ENCODE results near the gene RAB33A. TPM values are rescaled to one million over a fixed set of nuclear protein-coding genes. Genes with fewer than 3 reads are reported as not detected.

The RAB33A gene
- total RNA-seq, 4 donors from 2014 or later: 0.38 TPM; not detected in 3

- Histone ChIP-seq H3K4me1 (peaks cover 0 to 44% (median 3%) of the 10 kb centered on the region in 3 donors), H3K9me3 (no peaks in the 10 kb centered on the region), H3K4me3 (peak overlapping the region; percentile 27 to 68 (median 44)), H3K27ac (peak overlapping the region in 2 of 4 donors; percentile 13 to 34), H3K27me3 (peaks cover 0 to 21% (median 0%) of the 10 kb centered on the region in 4 donors), H3K36me3 (no peaks in the 10 kb centered on the region)
- peak; percentile 3 for DNase-seq
- WGBS, 2 donors: 0 to 41% methylated on average over 4 to 6 of the region's 36 CpGs
- TF ChIP-seq, protein P1, sequence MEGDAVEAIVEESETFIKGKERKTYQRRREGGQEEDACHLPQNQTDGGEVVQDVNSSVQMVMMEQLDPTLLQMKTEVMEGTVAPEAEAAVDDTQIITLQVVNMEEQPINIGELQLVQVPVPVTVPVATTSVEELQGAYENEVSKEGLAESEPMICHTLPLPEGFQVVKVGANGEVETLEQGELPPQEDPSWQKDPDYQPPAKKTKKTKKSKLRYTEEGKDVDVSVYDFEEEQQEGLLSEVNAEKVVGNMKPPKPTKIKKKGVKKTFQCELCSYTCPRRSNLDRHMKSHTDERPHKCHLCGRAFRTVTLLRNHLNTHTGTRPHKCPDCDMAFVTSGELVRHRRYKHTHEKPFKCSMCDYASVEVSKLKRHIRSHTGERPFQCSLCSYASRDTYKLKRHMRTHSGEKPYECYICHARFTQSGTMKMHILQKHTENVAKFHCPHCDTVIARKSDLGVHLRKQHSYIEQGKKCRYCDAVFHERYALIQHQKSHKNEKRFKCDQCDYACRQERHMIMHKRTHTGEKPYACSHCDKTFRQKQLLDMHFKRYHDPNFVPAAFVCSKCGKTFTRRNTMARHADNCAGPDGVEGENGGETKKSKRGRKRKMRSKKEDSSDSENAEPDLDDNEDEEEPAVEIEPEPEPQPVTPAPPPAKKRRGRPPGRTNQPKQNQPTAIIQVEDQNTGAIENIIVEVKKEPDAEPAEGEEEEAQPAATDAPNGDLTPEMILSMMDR (IDR thresholded peaks at IDR 0.05): no peak
- no peak for TF ChIP-seq POLR2A (IDR thresholded peaks at IDR 0.05)
- intact Hi-C loops (cut with DNase I): no loop called here
These were observed 863 bp upstream of the RAB33A start for GRCh38 chrX:130170752-130171445.

GRCh38 chrX:130172127-130172845, 524 bp downstream of the RAB33A start:
- peak overlapping the region in 2 of 4 donors; percentile 3 to 69 for H3K27ac ChIP-seq
- DNase-seq: no peak
- intact Hi-C loops (cut with DNase I): no loop called here

GRCh38 chrX:130173190-130173895, 1.6 kb downstream of the RAB33A start:
- peak overlapping the region in 2 of 4 donors; percentile 39 to 49 for H3K4me3 ChIP-seq
- DNase-seq: no peak
- H3K9me3 ChIP-seq: no peaks in the 10 kb centered on the region
- peak overlapping the region in 3 of 4 donors; percentile 28 to 69 (median 62) for H3K27ac ChIP-seq
- peaks cover 0 to 37% (median 3%) of the 10 kb centered on the region in 3 donors for H3K4me1 ChIP-seq
- TF ChIP-seq, protein P1 (IDR thresholded peaks at IDR 0.05): no peak
- peak in 1 of 4 donors; percentile 49 for TF ChIP-seq POLR2A (IDR thresholded peaks at IDR 0.05)
- peaks cover 0 to 21% (median 0%) of the 10 kb centered on the region in 4 donors for H3K27me3 ChIP-seq
- intact Hi-C loops (cut with DNase I): no loop called here
- no peaks in the 10 kb centered on the region for H3K36me3 ChIP-seq
- WGBS, 2 donors: 47 to 49% methylated on average over 7 of the region's 7 CpGs

More at GRCh38 chrX:130172127-130172845, 524 bp downstream of the RAB33A start:
- Histone ChIP-seq H3K4me3 (peak overlapping the region; percentile 27 to 68 (median 44)), H3K36me3 (no peaks in the 10 kb centered on the region), H3K9me3 (no peaks in the 10 kb centered on the region), H3K4me1 (peaks cover 0 to 37% (median 3%) of the 10 kb centered on the region in 3 donors), H3K27me3 (peaks cover 0 to 21% (median 0%) of the 10 kb centered on the region in 4 donors)
- TF ChIP-seq, protein P1 (IDR thresholded peaks at IDR 0.05): no peak
- no peak for TF ChIP-seq POLR2A (IDR thresholded peaks at IDR 0.05)
- 47 to 60% methylated on average over 3 to 29 of the region's 34 CpGs for WGBS, 2 donors

DNA sequence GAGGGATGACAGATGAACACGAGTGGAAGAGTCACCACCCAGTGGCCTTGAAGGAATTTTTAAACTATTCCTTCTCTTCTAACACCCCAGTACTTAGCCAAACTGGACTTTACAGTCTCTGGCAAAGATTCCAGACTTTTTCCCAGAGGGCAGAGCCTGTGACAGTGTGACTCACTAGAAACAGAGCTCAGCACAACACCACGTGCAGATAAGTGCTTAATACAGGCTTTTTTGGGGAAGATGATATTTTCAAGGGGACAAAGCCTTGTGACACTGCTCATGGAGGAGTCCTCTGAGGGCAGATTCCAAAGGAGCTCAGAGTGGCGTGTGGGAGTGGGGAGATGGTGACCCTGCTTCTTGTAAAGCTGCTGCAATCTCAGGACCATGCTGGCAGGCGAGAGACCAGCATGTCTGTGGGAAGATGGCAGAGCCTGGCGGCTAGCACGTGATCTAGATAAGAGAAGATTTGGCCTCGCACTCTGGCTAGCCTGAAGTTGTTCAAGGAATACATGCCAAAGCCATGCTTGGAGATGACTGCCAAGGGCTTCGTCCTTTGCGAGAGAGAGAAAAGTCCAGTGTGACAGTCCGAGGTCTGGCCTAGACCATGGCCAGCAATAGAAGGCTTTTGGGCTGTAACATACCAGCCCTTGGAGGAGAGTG, 2.4 kb downstream of the RAB33A start:
- no peaks in the 10 kb centered on the region for H3K9me3 ChIP-seq
- no peak for TF ChIP-seq POLR2A (IDR thresholded peaks at IDR 0.05)
- TF ChIP-seq, protein P1 (IDR thresholded peaks at IDR 0.05): no peak
- H3K4me3 ChIP-seq: no peak overlapping the region
- 27 to 54% methylated on average over 3 to 10 of the region's 10 CpGs for WGBS, 2 donors
- peaks cover 0 to 21% (median 0%) of the 10 kb centered on the region in 4 donors for H3K27me3 ChIP-seq
- peaks cover 0 to 37% (median 3%) of the 10 kb centered on the region in 3 donors for H3K4me1 ChIP-seq
- DNase-seq: no peak
- peak overlapping the region in 3 of 4 donors; percentile 43 to 69 (median 62) for H3K27ac ChIP-seq
- intact Hi-C loops (cut with DNase I): no loop called here
- no peaks in the 10 kb centered on the region for H3K36me3 ChIP-seq

Measured in esophagus squamous epithelium (tissue), 5 donors.